Tibial nerve (tissue), 3 donors: ENCODE measurements around the gene LIPC.

ENCODE experiments used
- CTCF ChIP-seq, 5 experiments: fragments of 200-600 bp in 3 of 5; fragments of 450-650 bp in 2 of 5; sonication (generic) in 3 of 5; IDR thresholded peaks; one replicate each; pipeline ENCODE4 v1.5.1; 2016 to 2019; ENCODE audit warnings: antibody characterized with exemption in 5 of 5, mild to moderate bottlenecking in 3 of 5, moderate library complexity in 2 of 5
- POLR2A ChIP-seq, 2 donors: fragments of 450-650 bp; IDR thresholded peaks; one replicate each; pipeline ENCODE4 v1.6.1; 2017; ENCODE audit warnings: antibody characterized with exemption in 2 of 2, mild to moderate bottlenecking in 2 of 2, moderate library complexity in 2 of 2

- TF ChIP-seq CTCF (IDR thresholded peaks at IDR 0.05) = no peak
- TF ChIP-seq POLR2A (IDR thresholded peaks at IDR 0.05) = no peak
Observed at GRCh38 chr15:58548308-58549012, 116.7 kb downstream of the LIPC start.
